K562 (cell line): ENCODE results near the gene PRR7. TPM values are rescaled to one million over a fixed set of nuclear protein-coding genes. Genes with fewer than 3 reads are reported as not detected.

Experiments used
- DPF2 ChIP-seq: fragments of 450-650 bp; IDR thresholded peaks from 2 replicates; pipeline ENCODE4 v1.6.1; 2016
- FIP1L1 ChIP-seq: fragments of 200-400 bp; formaldehyde crosslinking; IDR thresholded peaks from 2 replicates; pipeline ENCODE4 v1.6.1; 2018; ENCODE audit warnings: mild to moderate bottlenecking, low read depth, low read length; ENCODE audit not compliant: poor library complexity, severe bottlenecking
- FUS ChIP-seq: fragments of 200-400 bp; formaldehyde crosslinking; optimal IDR thresholded peaks from 2 replicates; pipeline ENCODE3; 2017; ENCODE audit warnings: low read depth, low read length
- SAFB2 ChIP-seq: fragments of 200-400 bp; formaldehyde crosslinking; IDR thresholded peaks from 2 replicates; pipeline ENCODE4 v1.6.1; 2018; ENCODE audit warnings: borderline replicate concordance, low read length, low read depth, moderate library complexity; ENCODE audit not compliant: severe bottlenecking
- SPI1 ChIP-seq: IDR thresholded peaks from 2 replicates; pipeline ENCODE4 v1.6.1; 2011; ENCODE audit warnings: low read depth, low read length, control low read depth, borderline replicate concordance
- THRAP3 ChIP-seq: fragments of 450-650 bp; IDR thresholded peaks from 2 replicates; pipeline ENCODE4 v1.6.1; 2016; ENCODE audit warnings: mild to moderate bottlenecking, inconsistent platforms, borderline replicate concordance
- ZNF24 ChIP-seq: fragments of 450-650 bp; IDR thresholded peaks from 2 replicates; pipeline ENCODE4 v1.6.1; 2016
- polyA plus RNA-seq, 8 experiments: library from polyadenylated mRNA; depleted of rRNA in 4 of 8; stranded (reverse) in 5 of 8; unstranded in 3 of 8; fragments of >200 nt; fragmentation: Nextera tagmentation in 2 of 8; fragmentation: Illumina TruSeq in 1 of 8; extraction: Ambion mirVana in 2 of 8; extraction: Trizol in 1 of 8; gene quantifications; 2 replicates each; pipeline versions ENCODE4 v1.2.1 to v1.2.3, GENCODE V29; 2011 to 2014; ENCODE audit warnings: inconsistent platforms in 1 of 8, missing spikeins in 1 of 8
- total RNA-seq, 7 experiments: library from RNA; depleted of rRNA in 6 of 7; stranded (reverse); fragments of >200 nt in 6 of 7; fragmentation: Illumina TruSeq in 2 of 7; extraction: Trizol in 2 of 7; gene quantifications; 2 replicates each; pipeline versions ENCODE4 v1.2.1 to v1.2.3, GENCODE V29; 2011 to 2021; ENCODE audit warnings: low replicate concordance in 1 of 7
- TF ChIP-seq, protein P1 (sequence below): fragments of 250-450 bp; sonication (Bioruptor Pico); IDR thresholded peaks from 2 replicates; pipeline ENCODE4 v1.4.0; 2020
- TF ChIP-seq, protein P2 (sequence below): sonication (generic); formaldehyde crosslinking; IDR thresholded peaks from 2 replicates; pipeline ENCODE4 v1.8.1; 2023; ENCODE audit warnings: mild to moderate bottlenecking, missing genetic modification reagents, moderate library complexity
- TF ChIP-seq, protein P3 (sequence below): sonication (generic); formaldehyde crosslinking; IDR thresholded peaks from 2 replicates; pipeline ENCODE4 v1.8.1; 2022; ENCODE audit warnings: missing genetic modification reagents
- TF ChIP-seq, protein P4 (sequence below): fragments of 450-650 bp; formaldehyde crosslinking; IDR thresholded peaks from 2 replicates; pipeline ENCODE4 v1.4.0; 2020; ENCODE audit warnings: mild to moderate bottlenecking, mixed read lengths
- TF ChIP-seq, protein P5 (sequence below): sonication (generic); formaldehyde crosslinking; IDR thresholded peaks from 2 replicates; pipeline ENCODE4 v1.8.0; 2022; ENCODE audit warnings: mild to moderate bottlenecking, low read depth, missing genetic modification reagents
- TF ChIP-seq, protein P6 (sequence below), 2 experiments: fragments of 450-650 bp in 1 of 2; sonication (generic) in 1 of 2; formaldehyde crosslinking; conservative IDR thresholded peaks; 2 replicates each; pipeline versions ENCODE4 v1.4.0 to v1.8.1; 2020 to 2022; ENCODE audit warnings: mild to moderate bottlenecking in 1 of 2, missing genetic modification reagents in 1 of 2

Gene PRR7
- total and polyA plus RNA-seq, 9 of the 15 experiments (the other 6 are each of a cell fraction or from before 2014, with no cell fraction given): 0.80 to 11.3 (median 10.4) TPM; not detected in 4

DNA sequence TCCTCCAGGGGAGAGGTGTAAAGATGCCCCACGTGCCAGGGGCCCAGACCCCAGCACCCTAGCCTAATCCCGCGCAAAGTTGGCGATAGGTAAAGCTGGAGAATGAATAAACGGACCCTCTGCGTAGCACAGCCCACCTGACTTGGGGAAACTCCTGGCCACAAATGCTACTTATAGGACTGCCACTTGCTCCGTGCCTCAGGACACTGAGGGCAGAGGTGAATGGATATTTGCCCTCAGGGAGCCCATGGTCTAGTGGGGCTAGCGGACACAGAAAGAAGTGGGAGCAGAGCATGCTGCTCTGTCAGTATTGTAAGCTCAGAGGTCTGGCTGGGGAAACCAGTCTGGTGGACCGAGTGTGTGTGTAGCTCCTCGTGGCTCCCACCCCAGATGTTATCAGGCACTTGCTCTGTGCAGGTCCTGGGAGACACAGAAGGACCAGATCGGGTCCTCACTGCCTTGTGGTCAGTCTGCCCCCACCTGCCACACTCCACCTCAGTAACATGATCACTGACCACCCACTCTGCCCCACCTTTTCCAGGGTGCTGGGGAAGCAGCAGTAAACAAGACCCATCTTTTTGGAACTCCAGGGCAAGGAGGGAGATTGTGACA lies 19.3 kb upstream of the PRR7 start (continued):
- TF ChIP-seq, protein P1, sequence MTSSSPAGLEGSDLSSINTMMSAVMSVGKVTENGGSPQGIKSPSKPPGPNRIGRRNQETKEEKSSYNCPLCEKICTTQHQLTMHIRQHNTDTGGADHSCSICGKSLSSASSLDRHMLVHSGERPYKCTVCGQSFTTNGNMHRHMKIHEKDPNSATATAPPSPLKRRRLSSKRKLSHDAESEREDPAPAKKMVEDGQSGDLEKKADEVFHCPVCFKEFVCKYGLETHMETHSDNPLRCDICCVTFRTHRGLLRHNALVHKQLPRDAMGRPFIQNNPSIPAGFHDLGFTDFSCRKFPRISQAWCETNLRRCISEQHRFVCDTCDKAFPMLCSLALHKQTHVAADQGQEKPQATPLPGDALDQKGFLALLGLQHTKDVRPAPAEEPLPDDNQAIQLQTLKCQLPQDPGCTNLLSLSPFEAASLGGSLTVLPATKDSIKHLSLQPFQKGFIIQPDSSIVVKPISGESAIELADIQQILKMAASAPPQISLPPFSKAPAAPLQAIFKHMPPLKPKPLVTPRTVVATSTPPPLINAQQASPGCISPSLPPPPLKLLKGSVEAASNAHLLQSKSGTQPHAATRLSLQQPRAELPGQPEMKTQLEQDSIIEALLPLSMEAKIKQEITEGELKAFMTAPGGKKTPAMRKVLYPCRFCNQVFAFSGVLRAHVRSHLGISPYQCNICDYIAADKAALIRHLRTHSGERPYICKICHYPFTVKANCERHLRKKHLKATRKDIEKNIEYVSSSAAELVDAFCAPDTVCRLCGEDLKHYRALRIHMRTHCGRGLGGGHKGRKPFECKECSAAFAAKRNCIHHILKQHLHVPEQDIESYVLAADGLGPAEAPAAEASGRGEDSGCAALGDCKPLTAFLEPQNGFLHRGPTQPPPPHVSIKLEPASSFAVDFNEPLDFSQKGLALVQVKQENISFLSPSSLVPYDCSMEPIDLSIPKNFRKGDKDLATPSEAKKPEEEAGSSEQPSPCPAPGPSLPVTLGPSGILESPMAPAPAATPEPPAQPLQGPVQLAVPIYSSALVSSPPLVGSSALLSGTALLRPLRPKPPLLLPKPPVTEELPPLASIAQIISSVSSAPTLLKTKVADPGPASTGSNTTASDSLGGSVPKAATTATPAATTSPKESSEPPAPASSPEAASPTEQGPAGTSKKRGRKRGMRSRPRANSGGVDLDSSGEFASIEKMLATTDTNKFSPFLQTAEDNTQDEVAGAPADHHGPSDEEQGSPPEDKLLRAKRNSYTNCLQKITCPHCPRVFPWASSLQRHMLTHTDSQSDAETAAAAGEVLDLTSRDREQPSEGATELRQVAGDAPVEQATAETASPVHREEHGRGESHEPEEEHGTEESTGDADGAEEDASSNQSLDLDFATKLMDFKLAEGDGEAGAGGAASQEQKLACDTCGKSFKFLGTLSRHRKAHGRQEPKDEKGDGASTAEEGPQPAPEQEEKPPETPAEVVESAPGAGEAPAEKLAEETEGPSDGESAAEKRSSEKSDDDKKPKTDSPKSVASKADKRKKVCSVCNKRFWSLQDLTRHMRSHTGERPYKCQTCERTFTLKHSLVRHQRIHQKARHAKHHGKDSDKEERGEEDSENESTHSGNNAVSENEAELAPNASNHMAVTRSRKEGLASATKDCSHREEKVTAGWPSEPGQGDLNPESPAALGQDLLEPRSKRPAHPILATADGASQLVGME: no peak
- TF ChIP-seq, protein P2, sequence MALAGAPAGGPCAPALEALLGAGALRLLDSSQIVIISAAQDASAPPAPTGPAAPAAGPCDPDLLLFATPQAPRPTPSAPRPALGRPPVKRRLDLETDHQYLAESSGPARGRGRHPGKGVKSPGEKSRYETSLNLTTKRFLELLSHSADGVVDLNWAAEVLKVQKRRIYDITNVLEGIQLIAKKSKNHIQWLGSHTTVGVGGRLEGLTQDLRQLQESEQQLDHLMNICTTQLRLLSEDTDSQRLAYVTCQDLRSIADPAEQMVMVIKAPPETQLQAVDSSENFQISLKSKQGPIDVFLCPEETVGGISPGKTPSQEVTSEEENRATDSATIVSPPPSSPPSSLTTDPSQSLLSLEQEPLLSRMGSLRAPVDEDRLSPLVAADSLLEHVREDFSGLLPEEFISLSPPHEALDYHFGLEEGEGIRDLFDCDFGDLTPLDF (CRISPR knock-in tag): no peak
- TF ChIP-seq, protein P3, sequence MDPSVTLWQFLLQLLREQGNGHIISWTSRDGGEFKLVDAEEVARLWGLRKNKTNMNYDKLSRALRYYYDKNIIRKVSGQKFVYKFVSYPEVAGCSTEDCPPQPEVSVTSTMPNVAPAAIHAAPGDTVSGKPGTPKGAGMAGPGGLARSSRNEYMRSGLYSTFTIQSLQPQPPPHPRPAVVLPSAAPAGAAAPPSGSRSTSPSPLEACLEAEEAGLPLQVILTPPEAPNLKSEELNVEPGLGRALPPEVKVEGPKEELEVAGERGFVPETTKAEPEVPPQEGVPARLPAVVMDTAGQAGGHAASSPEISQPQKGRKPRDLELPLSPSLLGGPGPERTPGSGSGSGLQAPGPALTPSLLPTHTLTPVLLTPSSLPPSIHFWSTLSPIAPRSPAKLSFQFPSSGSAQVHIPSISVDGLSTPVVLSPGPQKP (CRISPR knock-in tag): no peak
- TF ChIP-seq FUS: no peak
- TF ChIP-seq, protein P4, sequence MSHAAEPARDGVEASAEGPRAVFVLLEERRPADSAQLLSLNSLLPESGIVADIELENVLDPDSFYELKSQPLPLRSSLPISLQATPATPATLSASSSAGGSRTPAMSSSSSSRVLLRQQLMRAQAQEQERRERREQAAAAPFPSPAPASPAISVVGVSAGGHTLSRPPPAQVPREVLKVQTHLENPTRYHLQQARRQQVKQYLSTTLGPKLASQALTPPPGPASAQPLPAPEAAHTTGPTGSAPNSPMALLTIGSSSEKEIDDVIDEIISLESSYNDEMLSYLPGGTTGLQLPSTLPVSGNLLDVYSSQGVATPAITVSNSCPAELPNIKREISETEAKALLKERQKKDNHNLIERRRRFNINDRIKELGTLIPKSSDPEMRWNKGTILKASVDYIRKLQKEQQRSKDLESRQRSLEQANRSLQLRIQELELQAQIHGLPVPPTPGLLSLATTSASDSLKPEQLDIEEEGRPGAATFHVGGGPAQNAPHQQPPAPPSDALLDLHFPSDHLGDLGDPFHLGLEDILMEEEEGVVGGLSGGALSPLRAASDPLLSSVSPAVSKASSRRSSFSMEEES: no peak
- TF ChIP-seq SAFB2: no peak
- no peak for TF ChIP-seq ZNF24
- TF ChIP-seq, protein P5, sequence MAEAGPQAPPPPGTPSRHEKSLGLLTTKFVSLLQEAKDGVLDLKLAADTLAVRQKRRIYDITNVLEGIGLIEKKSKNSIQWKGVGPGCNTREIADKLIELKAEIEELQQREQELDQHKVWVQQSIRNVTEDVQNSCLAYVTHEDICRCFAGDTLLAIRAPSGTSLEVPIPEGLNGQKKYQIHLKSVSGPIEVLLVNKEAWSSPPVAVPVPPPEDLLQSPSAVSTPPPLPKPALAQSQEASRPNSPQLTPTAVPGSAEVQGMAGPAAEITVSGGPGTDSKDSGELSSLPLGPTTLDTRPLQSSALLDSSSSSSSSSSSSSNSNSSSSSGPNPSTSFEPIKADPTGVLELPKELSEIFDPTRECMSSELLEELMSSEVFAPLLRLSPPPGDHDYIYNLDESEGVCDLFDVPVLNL (CRISPR knock-in tag): no peak
- TF ChIP-seq SPI1: no peak
- TF ChIP-seq, protein P6, sequence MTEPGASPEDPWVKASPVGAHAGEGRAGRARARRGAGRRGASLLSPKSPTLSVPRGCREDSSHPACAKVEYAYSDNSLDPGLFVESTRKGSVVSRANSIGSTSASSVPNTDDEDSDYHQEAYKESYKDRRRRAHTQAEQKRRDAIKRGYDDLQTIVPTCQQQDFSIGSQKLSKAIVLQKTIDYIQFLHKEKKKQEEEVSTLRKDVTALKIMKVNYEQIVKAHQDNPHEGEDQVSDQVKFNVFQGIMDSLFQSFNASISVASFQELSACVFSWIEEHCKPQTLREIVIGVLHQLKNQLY (CRISPR knock-in tag; conservative IDR thresholded peaks at IDR 0.05): no peak
- TF ChIP-seq FIP1L1: no peak
- no peak for TF ChIP-seq DPF2
- TF ChIP-seq THRAP3: no peak
